Fibroblast of the aortic adventitia (primary cell): Measurements from ENCODE around the gene LCAT. TPM values are rescaled to one million over a fixed set of nuclear protein-coding genes. Genes with fewer than 3 reads are reported as not detected.
A peak's percentile ranks its signal among the peaks of the same experiment; 100 is the strongest.
"Not testable (repeated sequence)": the region's sequence is repeated elsewhere in the genome, so short reads cannot be mapped to it uniquely, and the experiment has no call there.

Experiments
- DNase-seq: peaks from one replicate; pipeline ENCODE4 v3.0.0-alpha.2; 2010; ENCODE audit warnings: low read depth
- H3K4me3 ChIP-seq: 2 replicates; pipeline ENCODE4 v1.5.1; 2011; ENCODE audit warnings: low read depth, mild to moderate bottlenecking, control low read depth, low read length, moderate library complexity
- total RNA-seq: library from RNA; depleted of rRNA; stranded (reverse); fragments of >200 nt; gene quantifications from 2 replicates; pipeline ENCODE4 v1.2.3, GENCODE V29; 2012; ENCODE audit warnings: low replicate concordance
- TF ChIP-seq, protein P1 (sequence below): IDR thresholded peaks from 2 replicates; pipeline ENCODE4 v1.5.1; 2011; ENCODE audit warnings: mild to moderate bottlenecking, low read length, control low read depth, inconsistent platforms; ENCODE audit not compliant: insufficient read depth

Gene LCAT
- total RNA-seq, 1 donor = 5.2 TPM

DNA sequence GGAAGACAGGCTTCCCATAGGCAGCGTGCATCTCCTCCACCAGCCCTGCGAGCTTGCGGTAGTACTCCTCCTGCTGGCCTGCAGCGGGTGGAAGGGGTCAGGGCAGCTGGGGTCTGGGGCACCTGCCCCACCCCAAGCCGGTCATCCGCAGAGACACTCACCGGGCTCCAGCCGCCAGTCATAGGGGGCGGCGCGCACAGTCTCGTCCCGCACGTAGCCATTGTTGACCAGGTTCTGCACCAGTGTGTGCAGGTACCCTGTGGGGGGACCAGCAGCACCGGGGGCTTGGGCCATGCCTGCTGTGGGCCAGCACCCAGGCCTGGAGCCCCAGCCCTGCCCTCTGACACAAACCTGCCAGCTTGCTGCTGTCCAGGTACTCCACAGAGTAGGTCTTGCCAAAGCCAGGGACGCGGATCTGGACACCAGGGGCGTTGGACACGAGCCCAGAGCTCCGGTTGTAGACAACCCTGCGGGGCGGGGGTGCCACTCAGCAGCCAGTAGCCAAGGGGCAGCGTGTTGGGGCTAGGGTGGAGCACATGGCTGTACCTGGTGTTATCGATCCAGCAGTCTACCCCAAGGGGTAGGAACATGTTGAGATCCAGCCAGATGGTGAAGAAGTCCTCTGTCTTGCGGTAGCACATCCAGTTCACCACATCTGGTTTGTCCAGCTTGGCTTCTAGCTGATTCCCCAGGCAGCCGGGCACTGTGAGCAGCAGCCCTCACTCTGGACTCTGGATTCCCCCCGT is 1.2 kb downstream of the LCAT start:
- no peak overlapping the region for H3K4me3 ChIP-seq
- TF ChIP-seq, protein P1, sequence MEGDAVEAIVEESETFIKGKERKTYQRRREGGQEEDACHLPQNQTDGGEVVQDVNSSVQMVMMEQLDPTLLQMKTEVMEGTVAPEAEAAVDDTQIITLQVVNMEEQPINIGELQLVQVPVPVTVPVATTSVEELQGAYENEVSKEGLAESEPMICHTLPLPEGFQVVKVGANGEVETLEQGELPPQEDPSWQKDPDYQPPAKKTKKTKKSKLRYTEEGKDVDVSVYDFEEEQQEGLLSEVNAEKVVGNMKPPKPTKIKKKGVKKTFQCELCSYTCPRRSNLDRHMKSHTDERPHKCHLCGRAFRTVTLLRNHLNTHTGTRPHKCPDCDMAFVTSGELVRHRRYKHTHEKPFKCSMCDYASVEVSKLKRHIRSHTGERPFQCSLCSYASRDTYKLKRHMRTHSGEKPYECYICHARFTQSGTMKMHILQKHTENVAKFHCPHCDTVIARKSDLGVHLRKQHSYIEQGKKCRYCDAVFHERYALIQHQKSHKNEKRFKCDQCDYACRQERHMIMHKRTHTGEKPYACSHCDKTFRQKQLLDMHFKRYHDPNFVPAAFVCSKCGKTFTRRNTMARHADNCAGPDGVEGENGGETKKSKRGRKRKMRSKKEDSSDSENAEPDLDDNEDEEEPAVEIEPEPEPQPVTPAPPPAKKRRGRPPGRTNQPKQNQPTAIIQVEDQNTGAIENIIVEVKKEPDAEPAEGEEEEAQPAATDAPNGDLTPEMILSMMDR = no peak
- DNase-seq = no peak

DNA sequence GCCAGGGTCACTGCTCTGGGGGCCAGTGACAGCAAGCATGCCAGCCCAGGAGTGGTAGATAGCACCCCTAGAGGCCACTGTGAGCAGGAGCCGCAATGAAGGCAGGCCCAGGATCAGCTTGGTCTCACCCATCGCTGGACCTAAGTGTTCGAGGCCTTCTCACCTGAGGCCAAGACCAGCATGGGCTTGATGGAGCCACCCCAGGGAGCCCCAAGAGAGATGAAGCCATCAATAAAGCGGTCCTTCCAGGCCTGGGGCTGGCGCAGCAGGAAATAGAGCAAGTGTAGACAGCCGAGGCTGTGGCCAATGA is 1.8 kb downstream of the LCAT start:
- DNase-seq = peak; percentile 30
- H3K4me3 ChIP-seq = no peak overlapping the region
- TF ChIP-seq, protein P1 = peak; percentile 71

DNA sequence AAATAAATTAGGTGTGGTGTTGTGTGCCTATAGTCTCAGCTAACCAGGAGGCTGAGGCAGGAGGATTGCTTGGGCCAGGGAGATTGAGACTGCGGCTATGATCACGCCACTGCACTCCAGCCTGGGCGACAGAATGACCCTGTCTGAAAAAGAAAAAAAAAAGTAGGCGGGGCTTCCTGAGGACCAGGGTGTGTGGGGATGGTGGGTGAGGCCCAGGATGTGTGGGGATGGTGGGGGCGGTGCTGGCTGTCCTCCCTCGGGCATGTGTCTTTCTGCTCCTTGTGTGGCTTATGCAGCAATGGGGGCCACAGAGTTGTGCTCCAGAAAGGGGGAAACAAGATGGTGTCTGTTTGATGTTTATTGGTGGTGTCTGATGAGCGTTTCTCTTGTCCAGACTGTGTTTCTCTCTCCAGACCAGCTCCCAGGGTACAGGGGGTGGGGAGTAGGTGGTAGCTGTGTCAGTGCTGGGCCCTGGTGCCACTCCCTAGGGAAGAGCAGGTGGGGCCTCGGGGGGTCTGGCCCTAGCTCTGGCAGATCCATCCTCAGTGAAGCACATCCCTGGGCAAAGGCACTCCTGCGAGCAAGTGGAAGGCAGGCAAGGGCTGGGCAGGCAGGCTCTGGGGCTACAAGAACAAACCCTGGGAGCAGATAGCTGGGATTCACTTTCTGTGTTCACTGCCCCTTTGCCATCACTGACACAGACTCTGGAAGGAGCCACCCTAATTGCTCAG is 2.3 kb downstream of the LCAT start:
- TF ChIP-seq, protein P1 = no peak
- no peak for DNase-seq
- H3K4me3 ChIP-seq = no peak overlapping the region

DNA sequence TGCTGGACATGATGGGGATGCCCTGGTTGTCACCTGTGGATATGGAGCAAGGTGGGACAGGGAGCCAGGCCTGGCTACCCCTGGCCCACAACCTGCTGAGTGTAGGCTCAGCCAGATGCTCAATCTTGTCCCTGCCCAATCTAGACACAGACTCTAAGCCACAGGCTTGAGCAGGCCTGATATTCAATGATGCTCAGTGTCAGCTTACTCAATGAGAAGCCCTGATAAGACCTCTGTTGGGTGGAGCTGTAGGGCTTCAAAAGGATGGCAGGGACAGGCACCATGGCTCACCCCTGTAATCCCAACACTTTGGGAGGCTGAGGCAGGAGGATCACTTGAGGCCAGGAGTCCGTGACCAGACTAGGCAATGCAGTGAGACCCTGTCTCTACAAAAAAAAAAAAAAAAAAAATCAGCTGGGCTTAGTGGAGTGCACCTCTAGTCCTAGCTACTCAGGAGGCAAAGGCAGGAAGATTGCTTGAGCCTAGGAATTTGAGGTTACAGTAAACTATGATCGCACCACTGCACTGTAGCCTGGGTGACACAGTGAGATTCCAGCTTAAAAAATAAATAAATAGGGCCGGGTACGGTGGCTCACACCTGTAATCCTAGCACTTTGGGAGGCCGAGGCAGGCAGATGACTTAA is 3.4 kb downstream of the LCAT start:
- TF ChIP-seq, protein P1 = no peak
- no peak for DNase-seq

DNA sequence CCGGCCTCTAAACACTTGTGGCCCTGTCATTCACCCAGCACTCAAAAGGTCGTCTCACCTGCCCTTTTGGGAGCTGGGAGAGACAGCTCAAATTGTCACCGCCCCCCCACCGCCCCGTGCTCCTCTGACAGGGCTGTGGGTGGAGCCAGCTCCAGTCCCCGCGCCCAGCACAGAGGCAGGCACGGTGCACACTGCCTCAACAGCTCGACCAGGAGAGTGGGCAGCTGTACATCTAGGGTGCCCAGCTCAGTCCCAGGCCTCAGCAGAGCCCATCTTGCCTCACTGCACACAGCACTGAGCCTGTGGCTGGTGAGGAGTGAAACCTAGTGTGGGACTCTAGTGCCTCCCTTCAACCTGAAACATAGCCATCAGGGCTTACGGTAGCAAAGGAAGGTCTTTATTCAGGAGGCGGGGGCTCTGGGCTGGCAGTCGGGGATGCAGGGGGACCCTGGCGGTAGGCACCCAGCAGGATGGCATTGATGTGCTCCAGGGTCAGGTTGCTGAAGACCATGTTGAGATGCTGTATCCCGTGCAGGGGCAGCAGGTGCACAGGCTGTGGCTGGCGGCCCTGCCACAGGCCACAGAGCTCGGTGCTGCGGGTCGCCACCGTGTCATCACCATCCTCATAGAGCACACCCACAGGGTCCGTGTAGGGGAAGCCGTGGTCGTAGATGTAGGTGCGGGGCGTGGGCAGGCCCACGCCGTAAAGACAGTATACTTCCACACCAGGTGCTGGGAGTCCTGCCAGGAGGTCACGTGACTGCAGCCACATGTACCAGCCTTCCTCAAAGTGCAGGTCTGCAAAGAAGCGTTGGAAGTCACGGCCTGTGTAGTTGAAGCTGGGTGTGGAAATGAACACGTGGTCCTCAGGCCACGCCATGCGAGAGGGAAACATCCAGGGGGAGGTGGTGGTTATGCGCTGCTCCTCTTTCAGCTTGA is 4.1 kb downstream of the LCAT start:
- H3K4me3 ChIP-seq = no peak overlapping the region
- no peak for DNase-seq
- TF ChIP-seq, protein P1 = no peak

More for the DNA sequence above, 3.4 kb downstream of the LCAT start:
- no peak overlapping the region for H3K4me3 ChIP-seq

DNA sequence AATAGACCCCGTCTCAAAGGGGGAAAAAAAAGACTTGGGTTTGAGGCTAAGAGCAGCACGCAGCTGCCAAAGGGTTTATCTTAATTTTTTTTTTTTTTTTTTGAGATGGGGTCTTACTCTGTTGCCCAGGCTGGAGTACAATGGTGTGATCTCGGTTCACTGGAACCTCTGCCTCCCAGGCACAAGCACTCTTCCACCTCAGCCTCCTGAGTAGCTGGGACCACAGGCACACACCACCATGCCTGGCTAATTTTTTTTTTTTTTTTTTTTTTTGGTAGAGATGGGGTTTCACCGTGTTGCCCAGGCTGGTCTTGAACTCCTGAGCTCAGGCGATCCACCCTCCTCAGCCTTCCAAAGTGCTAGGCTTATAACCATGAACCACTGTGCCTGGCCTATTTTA is 6.2 kb downstream of the LCAT start:
- DNase-seq, H3K4me3 ChIP-seq: not testable (repeated sequence)
